Ishikawa (cell line): Measurements from ENCODE around the gene ATXN1.

ENCODE experiments used
- CEBPB ChIP-seq: IDR thresholded peaks from 2 replicates; pipeline ENCODE4 v1.6.1; 2012
- CREB1 ChIP-seq: IDR thresholded peaks from 2 replicates; pipeline ENCODE4 v1.6.1; 2012; ENCODE audit warnings: low read depth
- EGR1 ChIP-seq: IDR thresholded peaks from 2 replicates; pipeline ENCODE4 v1.6.1; 2012
- EP300 ChIP-seq: IDR thresholded peaks from 2 replicates; pipeline ENCODE4 v1.6.1; 2012; ENCODE audit warnings: borderline replicate concordance
- FOXM1 ChIP-seq: IDR thresholded peaks from 2 replicates; pipeline ENCODE4 v1.6.1; 2012; ENCODE audit warnings: low read depth, borderline replicate concordance
- MAX ChIP-seq: IDR thresholded peaks from 2 replicates; pipeline ENCODE4 v1.6.1; 2012
- NFIC ChIP-seq: IDR thresholded peaks from 2 replicates; pipeline ENCODE4 v1.6.1; 2012
- RAD21 ChIP-seq: IDR thresholded peaks from 2 replicates; pipeline ENCODE4 v1.6.1; 2012; ENCODE audit warnings: low read depth
- REST ChIP-seq: IDR thresholded peaks from 2 replicates; pipeline ENCODE4 v1.6.1; 2012; ENCODE audit warnings: low read depth, mild to moderate bottlenecking
- TAF1 ChIP-seq: IDR thresholded peaks from 2 replicates; pipeline ENCODE4 v1.6.1; 2012; ENCODE audit warnings: low read depth, mild to moderate bottlenecking
- TCF12 ChIP-seq: IDR thresholded peaks from 2 replicates; pipeline ENCODE4 v1.6.1; 2012; ENCODE audit warnings: low read depth
- TEAD4 ChIP-seq: IDR thresholded peaks from 2 replicates; pipeline ENCODE4 v1.6.1; 2012
- USF1 ChIP-seq: IDR thresholded peaks from 2 replicates; pipeline ENCODE4 v1.6.1; 2012
- YY1 ChIP-seq: IDR thresholded peaks from 2 replicates; pipeline ENCODE4 v1.6.1; 2012; ENCODE audit warnings: low read depth
- ZBTB7A ChIP-seq: IDR thresholded peaks from 2 replicates; pipeline ENCODE4 v1.6.1; 2012; ENCODE audit warnings: low read depth

Gene ATXN1

GRCh38 chr6:16731478-16732051, 29.7 kb downstream of the ATXN1 start:
- TF ChIP-seq MAX, result no peak
- TF ChIP-seq RAD21, result no peak
- TF ChIP-seq EP300, result no peak
- no peak for TF ChIP-seq CEBPB
- no peak for TF ChIP-seq NFIC
- TF ChIP-seq TAF1, result no peak
- no peak for TF ChIP-seq REST
- TF ChIP-seq EGR1, result no peak
- TF ChIP-seq ZBTB7A, result no peak
- TF ChIP-seq TCF12, result no peak
- TF ChIP-seq FOXM1, result no peak
- no peak for TF ChIP-seq TEAD4
- no peak for TF ChIP-seq CREB1

GRCh38 chr6:16730738-16731477, 30.4 kb downstream of the ATXN1 start:
- peak; percentile 46; the same call in 1 of the 2 replicates for TF ChIP-seq CEBPB
- no peak for TF ChIP-seq TAF1
- no peak for TF ChIP-seq RAD21
- TF ChIP-seq YY1, result no peak
- TF ChIP-seq EGR1, result no peak
- no peak for TF ChIP-seq NFIC
- no peak for TF ChIP-seq TEAD4
- no peak for TF ChIP-seq ZBTB7A
- no peak for TF ChIP-seq EP300

- no peak for TF ChIP-seq USF1
- no peak for TF ChIP-seq TCF12
- no peak for TF ChIP-seq EP300
- no peak for TF ChIP-seq CREB1
- TF ChIP-seq REST, result no peak
Observed at GRCh38 chr6:16729744-16730143, 31.5 kb downstream of the ATXN1 start.

GRCh38 chr6:16729183-16729691, 32.0 kb downstream of the ATXN1 start:
- TF ChIP-seq YY1, result no peak
- TF ChIP-seq CEBPB, result no peak
- no peak for TF ChIP-seq TEAD4
- no peak for TF ChIP-seq TAF1
- TF ChIP-seq CREB1, result no peak
- no peak for TF ChIP-seq REST
- TF ChIP-seq ZBTB7A, result no peak
- TF ChIP-seq EP300, result no peak
- TF ChIP-seq MAX, result no peak
- TF ChIP-seq TCF12, result no peak
- TF ChIP-seq USF1, result no peak
- no peak for TF ChIP-seq FOXM1
- no peak for TF ChIP-seq EGR1
- TF ChIP-seq NFIC, result no peak
- no peak for TF ChIP-seq RAD21
